ENCODE results near the gene NEURL1.

- no peak for TF ChIP-seq CTCF (conservative IDR thresholded peaks at IDR 0.05; ENCODE audit: low read depth, low read length)
- no peak for TF ChIP-seq EZH2 (IDR thresholded peaks at IDR 0.05; ENCODE audit: low read length, unreplicated experiment)
Observed at GRCh38 chr10:103614306-103615158, 121.0 kb downstream of the NEURL1 start.

All from PC-3 (cell line).